ENCODE data around the gene B4GAT1. TPM values are rescaled to one million over a fixed set of nuclear protein-coding genes. Genes with fewer than 3 reads are reported as not detected.

The B4GAT1 gene
- polyA plus RNA-seq, 1 donor from 2014 or later = 162 TPM

DNA sequence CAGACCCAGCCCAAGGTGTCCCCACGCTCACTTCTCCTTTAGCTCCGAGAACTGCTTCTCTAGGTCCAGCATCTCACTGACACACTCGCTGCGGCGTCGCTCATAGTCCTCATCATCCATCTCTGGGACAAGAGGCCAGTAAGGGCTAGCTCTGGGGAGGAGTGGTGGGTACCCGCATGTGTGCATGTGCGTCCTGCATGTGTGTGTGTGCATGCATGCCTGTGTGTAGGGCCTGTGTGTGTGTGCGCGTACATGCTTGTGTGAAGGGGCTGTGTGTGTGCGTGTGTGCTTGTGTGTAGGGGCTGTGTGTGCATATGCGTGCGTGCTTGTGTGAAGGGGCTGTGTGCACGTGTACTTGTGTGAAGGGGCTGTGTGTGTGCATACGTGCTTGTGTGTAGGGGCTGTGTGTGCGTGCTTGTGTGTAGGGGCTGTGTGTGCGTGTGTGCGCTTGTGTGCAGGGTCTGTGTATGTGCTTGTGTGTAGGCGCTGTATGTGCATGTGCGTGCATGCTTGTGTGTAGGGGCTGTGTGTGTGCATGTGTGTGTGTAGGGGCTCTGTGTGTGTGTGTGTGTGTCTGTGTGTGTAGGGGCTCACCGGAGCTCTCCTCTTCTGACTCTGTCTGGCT is 5.8 kb downstream of the B4GAT1 start:
- H4K20me1 ChIP-seq (ENCODE audit: insufficient read depth) = no peaks in the 10 kb centered on the region
- H3K36me3 ChIP-seq (ENCODE audit: insufficient read depth, low read length) = no peaks in the 10 kb centered on the region
- H3K9me2 ChIP-seq (ENCODE audit: insufficient read depth, low read length) = no peaks in the 10 kb centered on the region
- no peak overlapping the region for H2AFZ ChIP-seq (ENCODE audit: low read depth, low read length)
- TF ChIP-seq SMC3 (conservative IDR thresholded peaks at IDR 0.05; ENCODE audit: poor library complexity) (no peak), POLR2AphosphoS5 (IDR thresholded peaks at IDR 0.05) (no peak), TAF1 (IDR thresholded peaks at IDR 0.05; ENCODE audit: low read depth) (no peak), RAD21 (conservative IDR thresholded peaks at IDR 0.05) (no peak)
- H3K79me2 ChIP-seq (replicated peaks; ENCODE audit: insufficient read depth, low read length) = peaks cover 30% of the 10 kb centered on the region
- no peaks in the 10 kb centered on the region for H3K27me3 ChIP-seq (ENCODE audit: insufficient read depth, low read depth, low read length)
- no peak overlapping the region for H3K9ac ChIP-seq (ENCODE audit: low read length)
- H3K4me3 ChIP-seq (ENCODE audit: low read length) = no peak overlapping the region
- no peak overlapping the region for H3K27ac ChIP-seq (ENCODE audit: low read length)
- no peak overlapping the region for H3K4me2 ChIP-seq (ENCODE audit: low read length)
- H3K9me3 ChIP-seq (ENCODE audit: low read length) = no peaks in the 10 kb centered on the region
- H3F3A ChIP-seq (ENCODE audit: insufficient read depth, low read length, poor library complexity, severe bottlenecking) = peaks cover 3% of the 10 kb centered on the region

GRCh38 chr11:66340596-66341501 is 6.6 kb downstream of the B4GAT1 start:
- Histone ChIP-seq H3K27ac (ENCODE audit: low read length) (no peak overlapping the region), H3K9me3 (ENCODE audit: low read length) (no peaks in the 10 kb centered on the region), H3K4me3 (ENCODE audit: low read length) (no peak overlapping the region), H2AFZ (ENCODE audit: low read depth, low read length) (no peak overlapping the region), H3F3A (ENCODE audit: insufficient read depth, low read length, poor library complexity, severe bottlenecking) (peaks cover 1% of the 10 kb centered on the region), H4K20me1 (ENCODE audit: insufficient read depth) (no peaks in the 10 kb centered on the region), H3K36me3 (ENCODE audit: insufficient read depth, low read length) (no peaks in the 10 kb centered on the region), H3K4me2 (ENCODE audit: low read length) (no peak overlapping the region), H3K27me3 (ENCODE audit: insufficient read depth, low read depth, low read length) (no peaks in the 10 kb centered on the region), H3K9me2 (ENCODE audit: insufficient read depth, low read length) (no peaks in the 10 kb centered on the region), H3K79me2 (replicated peaks; ENCODE audit: insufficient read depth, low read length) (peaks cover 22% of the 10 kb centered on the region), H3K9ac (ENCODE audit: low read length) (no peak overlapping the region)
- TF ChIP-seq EP300 (conservative IDR thresholded peaks at IDR 0.05; ENCODE audit: poor library complexity, severe bottlenecking) (no peak), TAF1 (IDR thresholded peaks at IDR 0.05; ENCODE audit: low read depth) (no peak), POLR2AphosphoS5 (IDR thresholded peaks at IDR 0.05) (no peak), RAD21 (conservative IDR thresholded peaks at IDR 0.05) (no peak), EZH2 (IDR thresholded peaks at IDR 0.05; ENCODE audit: borderline replicate concordance, insufficient read depth, low read length, poor library complexity, severe bottlenecking) (no peak), MXI1 (conservative IDR thresholded peaks at IDR 0.05; ENCODE audit: poor library complexity, severe bottlenecking) (no peak), SMC3 (conservative IDR thresholded peaks at IDR 0.05; ENCODE audit: poor library complexity) (no peak)
- TF ChIP-seq, protein P1, sequence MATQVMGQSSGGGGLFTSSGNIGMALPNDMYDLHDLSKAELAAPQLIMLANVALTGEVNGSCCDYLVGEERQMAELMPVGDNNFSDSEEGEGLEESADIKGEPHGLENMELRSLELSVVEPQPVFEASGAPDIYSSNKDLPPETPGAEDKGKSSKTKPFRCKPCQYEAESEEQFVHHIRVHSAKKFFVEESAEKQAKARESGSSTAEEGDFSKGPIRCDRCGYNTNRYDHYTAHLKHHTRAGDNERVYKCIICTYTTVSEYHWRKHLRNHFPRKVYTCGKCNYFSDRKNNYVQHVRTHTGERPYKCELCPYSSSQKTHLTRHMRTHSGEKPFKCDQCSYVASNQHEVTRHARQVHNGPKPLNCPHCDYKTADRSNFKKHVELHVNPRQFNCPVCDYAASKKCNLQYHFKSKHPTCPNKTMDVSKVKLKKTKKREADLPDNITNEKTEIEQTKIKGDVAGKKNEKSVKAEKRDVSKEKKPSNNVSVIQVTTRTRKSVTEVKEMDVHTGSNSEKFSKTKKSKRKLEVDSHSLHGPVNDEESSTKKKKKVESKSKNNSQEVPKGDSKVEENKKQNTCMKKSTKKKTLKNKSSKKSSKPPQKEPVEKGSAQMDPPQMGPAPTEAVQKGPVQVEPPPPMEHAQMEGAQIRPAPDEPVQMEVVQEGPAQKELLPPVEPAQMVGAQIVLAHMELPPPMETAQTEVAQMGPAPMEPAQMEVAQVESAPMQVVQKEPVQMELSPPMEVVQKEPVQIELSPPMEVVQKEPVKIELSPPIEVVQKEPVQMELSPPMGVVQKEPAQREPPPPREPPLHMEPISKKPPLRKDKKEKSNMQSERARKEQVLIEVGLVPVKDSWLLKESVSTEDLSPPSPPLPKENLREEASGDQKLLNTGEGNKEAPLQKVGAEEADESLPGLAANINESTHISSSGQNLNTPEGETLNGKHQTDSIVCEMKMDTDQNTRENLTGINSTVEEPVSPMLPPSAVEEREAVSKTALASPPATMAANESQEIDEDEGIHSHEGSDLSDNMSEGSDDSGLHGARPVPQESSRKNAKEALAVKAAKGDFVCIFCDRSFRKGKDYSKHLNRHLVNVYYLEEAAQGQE (IDR thresholded peaks at IDR 0.05; ENCODE audit: borderline replicate concordance) = no peak
- TF ChIP-seq, protein P2, sequence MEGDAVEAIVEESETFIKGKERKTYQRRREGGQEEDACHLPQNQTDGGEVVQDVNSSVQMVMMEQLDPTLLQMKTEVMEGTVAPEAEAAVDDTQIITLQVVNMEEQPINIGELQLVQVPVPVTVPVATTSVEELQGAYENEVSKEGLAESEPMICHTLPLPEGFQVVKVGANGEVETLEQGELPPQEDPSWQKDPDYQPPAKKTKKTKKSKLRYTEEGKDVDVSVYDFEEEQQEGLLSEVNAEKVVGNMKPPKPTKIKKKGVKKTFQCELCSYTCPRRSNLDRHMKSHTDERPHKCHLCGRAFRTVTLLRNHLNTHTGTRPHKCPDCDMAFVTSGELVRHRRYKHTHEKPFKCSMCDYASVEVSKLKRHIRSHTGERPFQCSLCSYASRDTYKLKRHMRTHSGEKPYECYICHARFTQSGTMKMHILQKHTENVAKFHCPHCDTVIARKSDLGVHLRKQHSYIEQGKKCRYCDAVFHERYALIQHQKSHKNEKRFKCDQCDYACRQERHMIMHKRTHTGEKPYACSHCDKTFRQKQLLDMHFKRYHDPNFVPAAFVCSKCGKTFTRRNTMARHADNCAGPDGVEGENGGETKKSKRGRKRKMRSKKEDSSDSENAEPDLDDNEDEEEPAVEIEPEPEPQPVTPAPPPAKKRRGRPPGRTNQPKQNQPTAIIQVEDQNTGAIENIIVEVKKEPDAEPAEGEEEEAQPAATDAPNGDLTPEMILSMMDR (IDR thresholded peaks at IDR 0.05; ENCODE audit: poor library complexity, severe bottlenecking) = no peak

Measured in neural cell (in vitro differentiated cells).